Forelimb muscle (tissue), 1 donor: ENCODE results near the gene UST. TPM values are rescaled to one million over a fixed set of nuclear protein-coding genes. Genes with fewer than 3 reads are reported as not detected.
"Not testable (repeated sequence)": the region's sequence is repeated elsewhere in the genome, so short reads cannot be mapped to it uniquely, and the experiment has no call there.

Experiments
- DNase-seq: peaks from one replicate; pipeline ENCODE4 v3.0.0-alpha.2; 2013; ENCODE audit warnings: low read depth
- polyA plus RNA-seq: library from polyadenylated mRNA; unstranded; fragments of 120-200 nt; gene quantifications from one replicate; pipeline ENCODE4 v1.2.1, GENCODE V29; 2013; ENCODE audit not compliant: insufficient read length

The UST gene
- polyA plus RNA-seq, 1 donor = 5.8 TPM

- no peak for DNase-seq
Observed at GRCh38 chr6:148836751-148837150, 89.9 kb downstream of the UST start.

- DNase-seq = no peak
Observed at GRCh38 chr6:148837941-148838340, 91.1 kb downstream of the UST start.

GRCh38 chr6:148839044-148839443, 92.2 kb downstream of the UST start:
- no peak for DNase-seq

GRCh38 chr6:148840256-148840655, 93.4 kb downstream of the UST start:
- DNase-seq = no peak

GRCh38 chr6:148842296-148843019, 95.6 kb downstream of the UST start:
- DNase-seq = no peak

- no peak for DNase-seq
Observed at GRCh38 chr6:148845464-148845863, 98.6 kb downstream of the UST start.

GRCh38 chr6:148846778-148847761, 100.2 kb downstream of the UST start:
- DNase-seq = no peak

- DNase-seq = no peak
Observed at GRCh38 chr6:148848915-148849314, 102.1 kb downstream of the UST start.

- not testable (repeated sequence) for DNase-seq
Observed at GRCh38 chr6:148849449-148849848, 102.6 kb downstream of the UST start.

- DNase-seq = no peak
Observed at GRCh38 chr6:148850964-148851363, 104.1 kb downstream of the UST start.

GRCh38 chr6:148851683-148852556, 105.1 kb downstream of the UST start:
- DNase-seq = no peak

GRCh38 chr6:148852688-148853087, 105.9 kb downstream of the UST start:
- no peak for DNase-seq

GRCh38 chr6:148853113-148853512, 106.3 kb downstream of the UST start:
- not testable (repeated sequence) for DNase-seq

- no peak for DNase-seq
Observed at GRCh38 chr6:148854096-148854495, 107.3 kb downstream of the UST start.

- DNase-seq = no peak
Observed at GRCh38 chr6:148854992-148855391, 108.2 kb downstream of the UST start.

- no peak for DNase-seq
Observed at GRCh38 chr6:148855744-148856143, 108.9 kb downstream of the UST start.

GRCh38 chr6:148857798-148858390, 111.1 kb downstream of the UST start:
- DNase-seq = no peak

- not testable (repeated sequence) for DNase-seq
Observed at GRCh38 chr6:148864132-148864531, 117.3 kb downstream of the UST start.

GRCh38 chr6:148864941-148865340, 118.1 kb downstream of the UST start:
- DNase-seq = no peak

- no peak for DNase-seq
Observed at GRCh38 chr6:148866657-148867268, 119.9 kb downstream of the UST start.

GRCh38 chr6:148867862-148868261, 121.0 kb downstream of the UST start:
- DNase-seq = no peak
